Posterior cingulate gyrus (tissue), 11 donors: Measurements from ENCODE around the gene SLC39A11.
"Not testable (repeated sequence)": the region's sequence is repeated elsewhere in the genome, so short reads cannot be mapped to it uniquely, and the experiment has no call there.

Source experiments
- DNase-seq, 10 donors: peaks; one replicate each; pipeline versions ENCODE4 v3.0.0 to v3.0.0-alpha.2; 2020 to 2021; ENCODE audit warnings: mixed read lengths in 3 of 10
- intact Hi-C: fragments of 100-400 bp; cut with DNase I; formaldehyde crosslinking; loops from one replicate; pipeline ENCODE4 v1.15.1; 2023

Gene SLC39A11

DNA sequence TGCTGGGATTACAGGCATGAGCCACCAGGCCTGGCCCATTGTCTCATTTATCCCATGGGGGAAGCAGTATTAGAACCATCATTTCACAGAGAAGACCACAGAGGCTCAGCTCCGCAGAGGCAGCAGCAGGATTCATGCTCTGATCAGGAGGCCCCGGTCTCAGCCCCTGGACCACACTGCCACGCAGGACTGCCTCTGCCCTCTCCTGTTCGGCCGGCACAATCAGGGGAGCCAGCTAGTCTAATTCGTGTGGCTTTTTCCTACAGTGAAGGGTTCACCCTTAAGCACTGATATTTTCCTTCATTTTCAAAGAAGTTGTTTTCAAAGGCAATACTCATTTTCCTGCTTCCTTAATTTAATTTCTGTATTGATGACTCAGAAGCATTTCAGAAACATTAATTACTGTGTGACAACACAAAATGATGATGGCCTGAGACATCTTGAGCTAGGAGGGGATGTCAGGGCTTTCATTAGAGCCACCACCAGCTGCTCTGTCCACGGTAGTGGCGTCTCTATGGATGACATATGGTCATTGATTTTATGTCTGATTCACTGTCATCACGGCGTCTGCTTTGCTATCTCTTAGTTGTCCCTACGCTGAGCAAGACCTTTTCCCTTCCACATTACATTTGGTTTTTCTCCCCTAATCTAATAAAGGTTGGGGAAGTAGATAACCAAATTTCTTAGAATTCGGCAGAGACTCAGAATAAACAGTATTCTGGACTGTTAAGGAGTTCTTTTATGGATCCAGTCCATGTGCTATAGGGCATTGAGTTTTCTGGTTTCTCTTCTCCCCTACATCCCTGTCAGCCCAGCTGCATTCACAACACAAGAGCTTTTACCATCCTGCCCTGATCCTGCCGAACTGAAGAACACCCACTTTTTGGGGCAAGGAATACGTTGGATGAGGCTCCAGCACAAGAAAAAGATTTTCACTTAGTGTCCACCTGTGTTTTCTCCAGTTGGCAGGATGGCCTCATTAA, 314.0 kb downstream of the SLC39A11 start:
- DNase-seq = no peak
- intact Hi-C loops = no loop called here

DNA sequence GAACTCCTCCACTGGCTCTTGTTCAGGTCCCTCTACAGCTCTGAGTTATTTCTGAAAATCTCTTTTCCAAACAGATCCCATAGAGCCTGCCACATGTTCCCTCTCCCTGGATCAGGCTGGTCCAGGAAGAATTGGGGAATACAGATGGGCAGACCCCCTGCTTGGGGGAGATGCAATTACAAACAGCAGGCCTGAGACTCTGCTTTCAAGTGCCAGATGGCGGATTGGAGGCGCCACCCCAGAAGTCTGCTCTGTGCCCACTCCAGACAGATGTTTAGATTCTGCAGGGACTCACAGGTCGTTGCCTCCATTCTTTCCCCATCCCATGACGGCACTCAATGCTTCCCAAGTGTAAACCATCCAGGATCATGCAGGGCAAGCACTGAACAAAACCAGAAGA, 316.6 kb downstream of the SLC39A11 start:
- intact Hi-C loops = no loop called here
- no peak for DNase-seq

DNA sequence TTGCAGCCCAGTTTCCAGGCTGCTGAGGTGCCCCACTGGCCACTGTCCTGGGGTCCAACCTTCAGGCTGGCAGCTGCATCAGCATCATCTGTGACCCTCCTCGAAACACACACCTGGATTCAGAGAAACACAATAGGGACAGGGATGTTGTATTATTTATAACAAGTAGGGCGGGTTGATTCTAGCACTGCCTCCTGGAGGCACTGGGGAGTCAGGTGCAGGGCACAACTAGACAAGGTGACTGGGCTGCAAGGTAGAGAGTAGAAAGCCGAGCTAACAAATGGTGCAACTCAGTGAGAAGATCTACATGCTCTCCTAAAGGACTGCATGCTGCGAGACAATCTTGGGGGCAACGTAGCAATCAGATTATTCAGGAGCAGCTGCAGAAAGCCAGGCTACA, 317.3 kb downstream of the SLC39A11 start:
- intact Hi-C loops = no loop called here
- DNase-seq = no peak

DNA sequence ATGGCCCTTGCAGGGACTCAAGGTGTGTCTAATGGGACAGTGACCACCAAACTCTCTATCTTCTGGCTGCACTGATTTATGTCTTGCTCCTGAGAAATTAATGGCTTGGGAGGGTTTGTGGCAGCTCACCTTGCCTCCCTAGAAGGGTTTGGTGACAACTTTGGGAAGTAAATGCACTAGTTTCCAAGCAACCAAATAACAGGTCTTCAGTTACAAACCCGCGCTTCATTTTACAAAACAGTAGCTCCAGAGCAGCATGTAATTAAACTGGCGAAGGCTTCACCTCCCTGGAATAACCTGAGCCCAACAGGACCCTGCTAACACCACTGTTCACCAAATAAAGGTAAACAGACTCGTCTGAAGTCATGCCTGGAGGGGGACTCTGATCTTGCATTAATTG, 318.3 kb downstream of the SLC39A11 start:
- intact Hi-C loops = no loop called here
- DNase-seq = no peak

DNA sequence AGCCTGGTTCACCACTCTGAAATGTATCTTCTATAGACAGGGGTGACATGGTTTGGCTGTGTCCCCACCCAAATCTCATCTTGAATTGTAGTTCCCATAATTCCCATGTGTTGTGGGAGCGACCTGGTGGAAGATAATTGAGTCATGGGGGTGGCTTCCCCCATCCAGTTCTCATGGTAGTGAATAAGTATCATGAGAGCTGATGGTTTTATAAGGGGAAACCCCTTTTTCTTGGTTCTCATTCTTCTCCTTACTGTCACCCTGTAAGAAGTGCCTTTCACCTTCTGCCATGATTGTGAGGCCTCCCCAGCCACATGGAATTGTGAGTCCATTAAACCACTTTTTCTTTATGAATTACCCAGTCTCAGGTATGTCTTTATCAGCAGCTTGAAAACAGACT, 319.3 kb downstream of the SLC39A11 start:
- DNase-seq, intact Hi-C loops: not testable (repeated sequence)

DNA sequence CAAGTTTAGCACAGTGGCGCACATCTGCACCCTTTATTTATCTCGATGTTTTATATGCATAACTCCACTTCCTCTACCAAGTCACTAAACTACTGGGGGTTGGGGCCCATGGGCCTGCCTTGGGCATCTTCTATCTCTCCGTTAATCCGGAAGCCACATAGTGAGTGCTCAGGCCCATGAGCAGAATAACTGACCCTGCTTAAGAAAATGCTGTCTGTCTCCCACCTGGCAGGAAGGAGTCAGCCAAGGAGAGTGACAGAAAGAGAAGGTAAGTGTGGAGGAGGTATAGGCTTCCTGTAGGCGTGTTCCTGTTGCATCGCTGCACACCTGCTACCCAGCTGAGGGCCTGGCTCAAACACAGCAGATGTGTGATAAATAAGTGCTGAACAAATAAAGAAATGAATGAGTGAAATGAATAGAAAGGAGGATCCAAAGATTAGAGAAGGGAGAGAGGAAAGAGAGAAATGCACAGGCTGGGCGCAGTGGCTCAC, 320.1 kb downstream of the SLC39A11 start:
- intact Hi-C loops = no loop called here
- no peak for DNase-seq

DNA sequence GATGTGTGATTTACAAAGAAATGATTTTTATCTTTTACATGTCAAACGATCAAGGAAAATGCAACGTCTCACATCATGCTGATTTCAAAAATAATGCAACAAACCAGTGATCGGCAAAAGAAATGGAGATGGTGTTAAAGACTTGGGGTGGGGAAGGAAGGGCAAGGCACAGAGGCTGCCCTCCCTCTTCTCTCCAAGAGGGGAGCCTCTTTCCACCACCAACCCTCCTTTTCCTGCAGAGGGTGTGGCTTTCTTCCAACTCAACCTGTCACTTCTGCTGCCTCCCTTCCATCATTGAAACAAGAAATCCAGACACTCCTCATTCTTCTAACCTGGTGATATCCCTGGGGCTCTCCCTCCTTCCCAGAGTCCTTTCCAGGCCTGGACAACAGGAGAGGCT, 320.8 kb downstream of the SLC39A11 start:
- no peak for DNase-seq
- intact Hi-C loops = no loop called here

DNA sequence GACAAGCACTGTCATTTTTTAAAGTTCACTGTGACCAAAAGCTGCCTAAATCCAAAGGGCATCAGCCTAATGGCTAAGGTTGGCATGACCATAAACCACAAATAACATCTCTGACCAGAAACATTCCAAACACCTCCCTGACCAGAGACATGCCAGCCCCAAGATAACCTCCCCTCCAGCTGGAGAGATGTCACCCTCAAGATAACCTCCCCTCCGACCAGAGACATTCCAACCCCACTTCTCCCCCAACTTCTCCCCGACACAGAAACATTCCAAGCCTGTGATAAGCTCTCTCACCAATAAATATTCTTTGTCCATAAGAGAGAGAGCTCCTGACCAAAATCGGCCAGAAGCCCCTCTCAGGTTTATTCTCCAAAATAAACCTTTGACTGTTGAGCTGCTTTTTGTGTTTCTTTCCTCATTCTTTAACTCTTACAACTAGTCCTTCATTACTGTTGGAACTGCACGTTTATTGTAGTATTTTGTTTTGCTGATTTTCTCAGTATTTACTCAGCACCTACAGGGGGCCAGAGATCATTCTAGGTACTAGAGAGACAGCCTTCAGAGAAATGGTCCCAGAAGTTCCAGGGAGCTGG, 325.6 kb downstream of the SLC39A11 start:
- intact Hi-C loops = no loop called here
- no peak for DNase-seq

DNA sequence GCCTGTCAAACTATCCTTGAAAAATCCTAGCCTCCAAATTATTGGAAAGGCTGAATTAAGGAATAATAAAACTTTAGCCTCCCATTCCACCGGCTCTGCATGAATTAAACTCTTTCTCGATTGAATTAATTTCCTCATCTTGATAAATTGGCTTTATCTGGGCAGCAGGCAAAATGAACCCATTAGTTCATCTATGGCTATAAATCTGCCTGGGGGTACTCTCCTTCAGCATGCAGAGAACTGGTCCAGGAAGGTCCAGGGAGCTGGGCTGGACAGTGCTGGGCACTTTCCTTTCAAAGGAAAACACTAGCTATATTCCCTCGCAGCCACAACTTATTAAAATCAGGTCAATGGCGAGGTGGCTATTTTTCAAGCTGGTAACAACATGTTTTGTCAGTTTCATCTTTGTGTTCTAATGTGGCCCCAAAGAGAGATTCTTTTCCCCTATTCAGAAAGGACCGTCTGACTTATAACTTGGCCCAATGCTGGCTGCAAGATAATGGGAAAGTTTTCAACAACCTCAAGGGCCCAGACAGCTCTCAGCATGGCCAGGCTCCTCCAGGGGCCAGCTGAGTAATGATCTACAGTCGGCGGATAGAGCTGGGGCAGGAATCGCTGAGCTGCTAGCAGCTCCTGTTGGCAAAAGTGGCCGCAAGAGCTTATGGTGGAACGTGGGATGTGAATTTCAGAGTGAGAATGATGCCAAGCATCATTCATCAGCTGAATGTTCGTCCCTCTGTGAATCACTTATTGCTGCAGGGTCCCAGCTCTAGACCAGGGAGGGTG, 326.9 kb downstream of the SLC39A11 start:
- intact Hi-C loops = no loop called here

DNA sequence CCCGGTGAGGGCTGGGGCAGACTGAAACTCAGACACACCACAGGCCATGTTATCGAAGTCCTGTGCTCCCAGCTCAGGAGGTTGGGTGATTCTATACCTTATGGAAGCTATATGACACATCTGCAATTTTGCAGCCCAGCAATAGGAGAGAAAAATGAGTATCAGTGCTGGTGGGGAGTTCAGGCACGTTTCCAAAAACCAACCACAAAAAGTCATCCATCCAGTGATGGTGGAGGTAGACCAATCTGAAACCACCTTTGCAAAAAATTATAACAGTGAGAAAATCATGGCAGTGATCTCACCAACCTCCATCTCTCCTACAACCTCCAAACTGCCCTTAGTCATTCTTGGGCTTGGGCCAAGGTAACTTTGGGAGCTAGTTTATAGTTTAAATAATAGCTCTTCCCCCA, 327.9 kb downstream of the SLC39A11 start:
- DNase-seq = no peak
- intact Hi-C loops = no loop called here

More for the DNA sequence above, 326.9 kb downstream of the SLC39A11 start:
- DNase-seq = peak in 2 of 10 donors; percentile 6 to 85

DNA sequence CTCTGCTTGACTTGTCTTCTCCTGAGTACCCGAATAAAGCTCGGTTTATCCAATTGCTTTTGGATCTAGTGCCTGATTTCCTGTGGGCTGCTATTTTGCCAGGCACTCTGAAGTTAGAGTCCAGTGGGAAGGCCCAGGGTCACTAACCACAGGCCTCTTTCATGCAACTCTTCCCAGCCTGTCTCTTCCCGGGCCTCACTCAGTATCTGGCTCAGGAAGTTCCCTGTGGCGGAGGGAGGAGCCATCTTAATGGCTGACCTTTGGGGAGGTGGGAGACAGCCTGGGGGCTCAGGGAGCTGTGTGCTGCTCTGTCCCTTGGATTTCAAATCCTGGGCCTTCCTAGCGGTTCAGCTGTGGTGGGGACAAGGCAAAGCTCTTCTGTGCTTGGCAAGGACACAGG, 328.5 kb downstream of the SLC39A11 start:
- intact Hi-C loops = no loop called here
- DNase-seq = no peak

DNA sequence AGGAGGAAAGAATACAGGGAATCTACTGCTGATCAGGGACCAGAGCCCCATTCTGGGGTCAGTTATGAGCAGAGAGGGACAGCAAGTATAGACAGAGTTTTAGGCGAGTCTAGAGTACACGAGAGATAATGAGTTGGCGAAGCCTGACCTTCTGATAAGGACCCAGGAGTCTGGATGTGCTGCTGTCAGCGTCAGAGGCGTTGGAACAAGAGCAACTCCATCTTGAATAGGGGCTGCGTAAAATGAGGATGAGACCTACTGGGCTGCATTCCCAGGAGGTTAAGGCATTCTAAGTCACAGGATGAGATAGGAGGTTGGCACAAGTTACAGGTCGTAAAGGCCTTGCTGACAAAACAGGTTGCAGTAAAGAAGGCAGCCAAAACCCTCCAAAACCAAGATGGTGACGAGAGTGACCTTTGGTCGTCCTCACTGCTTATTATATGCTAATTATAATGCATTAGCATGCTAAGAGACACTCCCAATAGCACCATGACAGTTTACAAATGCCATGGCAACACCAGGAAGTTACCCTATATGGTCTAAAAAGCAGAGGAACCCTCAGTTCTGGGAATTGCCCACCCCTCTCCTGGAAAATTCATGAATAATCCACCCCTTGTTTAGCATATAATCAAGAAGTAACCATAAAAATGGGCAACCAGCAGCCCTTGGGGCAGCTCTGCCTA, 330.5 kb downstream of the SLC39A11 start:
- intact Hi-C loops = not testable (repeated sequence)

DNA sequence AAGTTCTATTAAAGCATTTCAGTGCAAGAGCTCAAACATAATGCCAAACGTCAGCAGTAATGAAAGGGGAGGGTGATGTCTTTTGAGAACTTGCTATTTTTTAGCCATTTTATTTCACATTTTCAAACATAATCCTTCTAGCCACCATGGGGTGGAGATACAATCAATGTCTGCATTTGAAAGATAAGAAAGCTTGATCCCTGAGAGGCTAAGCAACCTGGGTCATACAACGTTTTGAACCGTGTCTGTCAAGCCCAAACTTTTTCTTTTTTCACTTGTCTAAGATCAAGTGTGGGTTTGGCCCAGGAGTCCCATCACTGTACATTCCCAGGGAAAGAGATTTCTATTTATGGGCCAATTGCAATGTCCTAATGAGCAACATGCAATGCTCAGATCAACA, 331.1 kb downstream of the SLC39A11 start:
- no peak for DNase-seq
- intact Hi-C loops = no loop called here

More for the DNA sequence above, 330.5 kb downstream of the SLC39A11 start:
- not testable (repeated sequence) for DNase-seq

DNA sequence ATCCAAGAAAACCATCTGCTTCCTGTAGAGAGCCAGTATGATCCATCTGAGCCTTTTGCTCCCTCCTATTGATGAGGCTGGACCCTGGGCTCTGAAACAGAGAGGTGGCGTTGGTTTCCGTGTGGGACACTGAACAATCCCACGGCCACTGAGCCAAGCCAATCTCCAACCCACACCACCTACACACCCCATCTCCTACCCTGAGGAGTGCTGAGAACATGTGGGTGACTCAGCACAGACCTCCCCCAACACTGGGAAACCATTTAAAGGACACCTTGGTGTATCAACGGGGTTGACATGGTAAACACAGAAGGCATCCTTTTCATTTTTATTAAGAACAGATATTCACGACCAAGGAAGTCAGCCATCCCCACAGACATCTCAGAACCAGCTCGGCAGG, 332.1 kb downstream of the SLC39A11 start:
- intact Hi-C loops = no loop called here
- no peak for DNase-seq

DNA sequence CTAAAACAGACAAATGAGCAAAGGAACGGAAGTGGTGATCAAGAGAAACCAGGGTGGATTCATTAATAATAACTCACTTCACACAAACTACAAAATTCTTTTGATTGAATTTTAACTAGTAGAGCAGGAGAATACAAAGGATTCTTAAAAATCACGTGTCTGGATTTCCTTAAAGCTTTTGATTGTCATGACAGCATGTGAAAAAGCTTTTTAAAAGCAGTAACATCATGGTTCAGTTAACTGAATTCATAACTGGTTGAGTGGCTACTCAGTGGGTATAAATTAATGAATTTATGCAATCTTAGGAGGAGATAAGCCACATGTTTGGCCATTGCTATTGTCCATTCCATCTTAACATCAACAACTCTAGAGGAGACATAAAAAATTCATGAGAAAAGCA, 333.2 kb downstream of the SLC39A11 start:
- intact Hi-C loops = no loop called here

DNA sequence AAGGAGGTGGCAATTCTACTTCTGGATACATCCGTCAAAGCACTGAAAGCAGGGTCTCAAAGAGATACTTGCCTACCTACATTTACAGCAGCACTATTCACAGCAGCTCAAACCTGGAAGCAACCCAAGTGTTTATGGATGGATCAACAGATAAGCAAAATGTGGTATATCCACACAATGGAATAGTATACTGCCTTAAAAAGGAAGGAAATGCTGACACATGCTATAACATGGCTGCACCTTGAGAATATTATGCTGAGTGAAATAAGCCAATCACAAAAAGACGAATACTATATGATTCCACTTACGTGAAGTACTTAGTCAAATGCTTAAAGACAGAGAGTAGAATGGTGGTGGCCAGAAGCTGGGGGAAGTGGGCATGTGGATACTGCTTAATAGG, 336.2 kb downstream of the SLC39A11 start:
- intact Hi-C loops = no loop called here
- no peak for DNase-seq

More for the DNA sequence above, 333.2 kb downstream of the SLC39A11 start:
- DNase-seq = no peak

DNA sequence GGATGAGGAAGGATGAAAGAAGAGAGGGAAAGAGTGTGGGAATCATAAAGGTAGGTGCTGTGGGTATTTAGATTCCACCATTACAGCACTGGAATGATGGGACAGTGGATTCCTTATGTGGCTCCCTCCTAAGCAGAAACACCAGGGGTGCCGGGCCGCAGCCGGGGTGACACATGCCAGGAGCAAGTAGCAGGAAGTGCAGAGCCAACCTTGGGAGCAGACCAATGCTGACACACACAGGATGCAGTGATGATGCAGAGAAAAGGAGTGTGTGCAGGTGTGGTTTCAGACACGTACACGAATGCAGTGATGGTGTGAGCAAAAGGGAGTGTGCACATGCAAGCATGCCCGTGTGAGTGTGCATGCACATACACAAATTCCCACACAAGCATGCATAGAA, 338.0 kb downstream of the SLC39A11 start:
- intact Hi-C loops = no loop called here
- no peak for DNase-seq

DNA sequence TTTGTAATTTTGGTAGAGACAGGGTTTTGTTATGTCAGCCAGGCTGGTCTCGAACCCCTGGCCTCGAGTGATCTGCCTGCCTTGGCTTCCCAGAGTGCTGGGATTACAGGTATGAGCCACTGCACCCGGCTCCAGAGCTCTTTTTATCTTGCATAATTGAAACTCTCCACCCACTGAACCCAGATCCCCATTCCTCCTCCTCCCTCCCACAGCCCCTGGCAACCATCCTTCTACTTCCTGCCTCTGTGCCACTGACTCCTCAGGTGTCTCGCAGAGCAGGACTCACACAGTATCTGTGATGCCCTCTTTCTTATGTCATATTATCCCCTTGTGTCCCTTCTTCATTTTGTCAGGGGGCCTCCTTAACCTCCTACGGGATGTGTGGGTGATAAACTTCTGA, 340.7 kb downstream of the SLC39A11 start:
- intact Hi-C loops = no loop called here
- DNase-seq = no peak

DNA sequence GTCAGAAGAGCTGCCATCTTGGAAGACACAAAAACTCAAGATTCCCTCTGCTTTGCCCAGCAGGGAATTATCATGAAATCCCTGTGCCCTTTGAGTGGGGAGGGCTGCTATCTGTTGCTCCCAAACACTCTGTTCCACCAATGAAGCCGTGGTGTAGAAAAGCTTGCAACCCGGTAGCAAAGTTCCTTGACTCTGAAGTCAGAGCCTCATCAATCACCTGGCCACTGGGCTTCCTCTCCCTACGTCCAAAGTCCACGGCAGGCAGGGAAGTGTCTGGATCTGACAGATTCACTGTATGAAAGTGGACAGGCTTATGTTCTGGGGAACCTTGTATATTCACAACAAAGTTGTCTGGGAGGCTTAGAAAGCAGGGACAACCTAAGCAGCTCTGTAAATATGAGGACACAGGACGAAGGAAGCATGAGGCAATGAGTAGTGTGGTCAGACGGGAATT, 343.3 kb downstream of the SLC39A11 start:
- no peak for DNase-seq
- intact Hi-C loops = no loop called here

DNA sequence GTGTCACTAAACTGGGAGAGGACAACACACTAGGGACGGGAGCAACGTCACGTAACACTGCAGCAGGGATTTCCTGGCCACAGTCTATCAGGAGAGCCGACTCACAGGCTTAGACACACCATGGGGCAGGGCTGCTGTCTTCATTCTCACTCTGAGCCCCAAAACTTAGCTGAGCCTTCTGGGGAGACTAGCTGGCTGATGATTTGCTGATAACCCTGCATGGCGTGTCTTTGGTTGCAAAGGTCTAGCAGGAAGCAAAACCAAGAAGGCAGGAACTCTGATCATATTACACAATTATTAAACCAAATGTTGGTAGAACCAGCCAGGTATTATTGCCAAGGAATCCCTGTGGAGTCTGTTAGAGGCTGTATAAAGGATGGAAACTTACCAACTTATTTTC, 345.0 kb downstream of the SLC39A11 start:
- no peak for DNase-seq
- intact Hi-C loops = no loop called here
